Activated naive CD8-positive, alpha-beta T cell treated with anti-CD3 and anti-CD28 coated beads for 36 hours (primary cell): ENCODE measurements around the gene FAM124B. TPM values are rescaled to one million over a fixed set of nuclear protein-coding genes. Genes with fewer than 3 reads are reported as not detected.

Experiments used
- DNase-seq: peaks from one replicate; pipeline ENCODE4 v3.0.0; 2021
- H3K27ac Mint-ChIP-seq: one replicate; pipeline ENCODE4 v1.8.0; 2022; ENCODE audit warnings: mild to moderate bottlenecking, moderate library complexity, mixed read lengths
- H3K27me3 Mint-ChIP-seq: one replicate; pipeline ENCODE4 v1.8.0; 2022; ENCODE audit warnings: mild to moderate bottlenecking, mixed read lengths
- H3K36me3 Mint-ChIP-seq: one replicate; pipeline ENCODE4 v1.8.0; 2021; ENCODE audit warnings: mild to moderate bottlenecking, mixed read lengths
- H3K4me1 Mint-ChIP-seq: one replicate; pipeline ENCODE4 v1.8.0; 2021; ENCODE audit warnings: mixed read lengths
- H3K4me3 Mint-ChIP-seq: one replicate; pipeline ENCODE4 v1.8.0; 2022; ENCODE audit warnings: mild to moderate bottlenecking, moderate library complexity, mixed read lengths
- H3K9me3 Mint-ChIP-seq: one replicate; pipeline ENCODE4 v1.8.0; 2022; ENCODE audit warnings: mixed read lengths
- total RNA-seq, 2 experiments: library from RNA; stranded (reverse); gene quantifications; one replicate each; pipeline ENCODE4 v1.2.3, GENCODE V29; 2021

Gene FAM124B
- total RNA-seq, 2 experiments from 2014 or later = 0.46 to 0.52 TPM

GRCh38 chr2:224347176-224348051 is 54.5 kb downstream of the FAM124B start:
- peaks cover 5% of the 10 kb centered on the region for H3K9me3 Mint-ChIP-seq
- no peak for DNase-seq
- H3K4me3 Mint-ChIP-seq = no peak overlapping the region
- no peaks in the 10 kb centered on the region for H3K36me3 Mint-ChIP-seq
- H3K27ac Mint-ChIP-seq = no peak overlapping the region
- H3K27me3 Mint-ChIP-seq = peaks cover 7% of the 10 kb centered on the region
- no peaks in the 10 kb centered on the region for H3K4me1 Mint-ChIP-seq

GRCh38 chr2:224345492-224345891 is 56.4 kb downstream of the FAM124B start:
- Mint-ChIP-seq H3K27ac (no peak overlapping the region), H3K36me3 (no peaks in the 10 kb centered on the region), H3K4me1 (no peaks in the 10 kb centered on the region), H3K9me3 (peaks cover 5% of the 10 kb centered on the region), H3K27me3 (peaks cover 4% of the 10 kb centered on the region), H3K4me3 (no peak overlapping the region)
- no peak for DNase-seq

GRCh38 chr2:224343226-224343625 is 58.7 kb downstream of the FAM124B start:
- H3K36me3 Mint-ChIP-seq = no peaks in the 10 kb centered on the region
- no peak for DNase-seq
- H3K27ac Mint-ChIP-seq = no peak overlapping the region
- peaks cover 8% of the 10 kb centered on the region for H3K27me3 Mint-ChIP-seq
- H3K9me3 Mint-ChIP-seq = peaks cover 5% of the 10 kb centered on the region
- no peak overlapping the region for H3K4me3 Mint-ChIP-seq
- no peaks in the 10 kb centered on the region for H3K4me1 Mint-ChIP-seq

GRCh38 chr2:224335991-224336390 is 65.9 kb downstream of the FAM124B start:
- Mint-ChIP-seq H3K4me1 (no peaks in the 10 kb centered on the region), H3K27ac (no peak overlapping the region), H3K36me3 (peaks cover 1% of the 10 kb centered on the region), H3K27me3 (peaks cover 10% of the 10 kb centered on the region), H3K4me3 (no peak overlapping the region), H3K9me3 (peaks cover 1% of the 10 kb centered on the region)
- DNase-seq = no peak

GRCh38 chr2:224334726-224335125 is 67.2 kb downstream of the FAM124B start:
- Mint-ChIP-seq H3K9me3 (peaks cover 1% of the 10 kb centered on the region), H3K27me3 (peaks cover 10% of the 10 kb centered on the region), H3K4me3 (no peak overlapping the region), H3K4me1 (no peaks in the 10 kb centered on the region), H3K36me3 (peaks cover 1% of the 10 kb centered on the region), H3K27ac (no peak overlapping the region)
- no peak for DNase-seq

GRCh38 chr2:224333726-224334482 is 68.0 kb downstream of the FAM124B start:
- peaks cover 1% of the 10 kb centered on the region for H3K36me3 Mint-ChIP-seq
- no peaks in the 10 kb centered on the region for H3K4me1 Mint-ChIP-seq
- no peak for DNase-seq
- H3K9me3 Mint-ChIP-seq = peaks cover 1% of the 10 kb centered on the region
- no peak overlapping the region for H3K4me3 Mint-ChIP-seq
- peaks cover 8% of the 10 kb centered on the region for H3K27me3 Mint-ChIP-seq
- H3K27ac Mint-ChIP-seq = no peak overlapping the region

GRCh38 chr2:224331698-224332097 is 70.2 kb downstream of the FAM124B start:
- Mint-ChIP-seq H3K27ac (peak overlapping the region; percentile 7), H3K36me3 (no peaks in the 10 kb centered on the region), H3K4me3 (no peak overlapping the region), H3K9me3 (no peaks in the 10 kb centered on the region), H3K4me1 (no peaks in the 10 kb centered on the region), H3K27me3 (peaks cover 19% of the 10 kb centered on the region)
- DNase-seq = no peak

- DNase-seq = no peak
- Mint-ChIP-seq H3K4me3 (no peak overlapping the region), H3K4me1 (no peaks in the 10 kb centered on the region), H3K9me3 (no peaks in the 10 kb centered on the region), H3K27me3 (peaks cover 23% of the 10 kb centered on the region), H3K27ac (no peak overlapping the region), H3K36me3 (no peaks in the 10 kb centered on the region)
Measured at GRCh38 chr2:224328798-224329197, 73.1 kb downstream of the FAM124B start.

Other genes starting within 250 kb of the FAM124B start
- gene CUL3, start 183.3 kb upstream of the FAM124B start, total RNA-seq = 10 to 100 TPM; 83.5 to 87.0 TPM